Nephron (organoid): Measurements from ENCODE around the gene ITPR1.
"Not testable (repeated sequence)": the region's sequence is repeated elsewhere in the genome, so short reads cannot be mapped to it uniquely, and the experiment has no call there.

Source experiments
- H3K27ac Mint-ChIP-seq, 3 experiments: 2 replicates each; pipeline ENCODE4 v1.8.0; 2020; ENCODE audit warnings: mixed read lengths in 3 of 3, mild to moderate bottlenecking in 2 of 3, moderate library complexity in 1 of 3
- H3K27me3 Mint-ChIP-seq: 2 replicates; pipeline ENCODE4 v1.8.0; 2021; ENCODE audit warnings: low read depth, mild to moderate bottlenecking, moderate library complexity, mixed read lengths
- H3K36me3 Mint-ChIP-seq: 2 replicates; pipeline ENCODE4 v1.8.0; 2020; ENCODE audit warnings: low read depth, mixed read lengths
- H3K4me1 Mint-ChIP-seq: 2 replicates; pipeline ENCODE4 v1.8.0; 2020; ENCODE audit warnings: mixed read lengths
- H3K4me3 Mint-ChIP-seq, 3 experiments: 2 replicates each; pipeline ENCODE4 v1.8.0; 2020; ENCODE audit warnings: mild to moderate bottlenecking in 3 of 3, mixed read lengths in 3 of 3, moderate library complexity in 2 of 3
- H3K9me3 Mint-ChIP-seq: 2 replicates; pipeline ENCODE4 v1.8.0; 2020; ENCODE audit warnings: mixed read lengths
- TF ChIP-seq, protein P1 (sequence below), 3 experiments: fragments of 200-600 bp; sonication (generic); IDR thresholded peaks; one replicate each; pipeline ENCODE4 v1.5.0; 2021; ENCODE audit warnings: antibody characterized with exemption in 3 of 3; ENCODE audit not compliant: unreplicated experiment in 3 of 3

Gene ITPR1

GRCh38 chr3:4758249-4758860 is 265.2 kb downstream of the ITPR1 start:
- Mint-ChIP-seq H3K27me3 (no peaks in the 10 kb centered on the region), H3K4me3 (no peak overlapping the region), H3K27ac (peak overlapping the region; percentile 31 to 91 (median 39)), H3K4me1 (peaks cover 7% of the 10 kb centered on the region), H3K36me3 (peaks cover 81% of the 10 kb centered on the region), H3K9me3 (peaks cover 4% of the 10 kb centered on the region)
- TF ChIP-seq, protein P1, sequence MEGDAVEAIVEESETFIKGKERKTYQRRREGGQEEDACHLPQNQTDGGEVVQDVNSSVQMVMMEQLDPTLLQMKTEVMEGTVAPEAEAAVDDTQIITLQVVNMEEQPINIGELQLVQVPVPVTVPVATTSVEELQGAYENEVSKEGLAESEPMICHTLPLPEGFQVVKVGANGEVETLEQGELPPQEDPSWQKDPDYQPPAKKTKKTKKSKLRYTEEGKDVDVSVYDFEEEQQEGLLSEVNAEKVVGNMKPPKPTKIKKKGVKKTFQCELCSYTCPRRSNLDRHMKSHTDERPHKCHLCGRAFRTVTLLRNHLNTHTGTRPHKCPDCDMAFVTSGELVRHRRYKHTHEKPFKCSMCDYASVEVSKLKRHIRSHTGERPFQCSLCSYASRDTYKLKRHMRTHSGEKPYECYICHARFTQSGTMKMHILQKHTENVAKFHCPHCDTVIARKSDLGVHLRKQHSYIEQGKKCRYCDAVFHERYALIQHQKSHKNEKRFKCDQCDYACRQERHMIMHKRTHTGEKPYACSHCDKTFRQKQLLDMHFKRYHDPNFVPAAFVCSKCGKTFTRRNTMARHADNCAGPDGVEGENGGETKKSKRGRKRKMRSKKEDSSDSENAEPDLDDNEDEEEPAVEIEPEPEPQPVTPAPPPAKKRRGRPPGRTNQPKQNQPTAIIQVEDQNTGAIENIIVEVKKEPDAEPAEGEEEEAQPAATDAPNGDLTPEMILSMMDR (IDR thresholded peaks at IDR 0.05; ENCODE audit: unreplicated experiment in 3 of 3), result no peak

DNA sequence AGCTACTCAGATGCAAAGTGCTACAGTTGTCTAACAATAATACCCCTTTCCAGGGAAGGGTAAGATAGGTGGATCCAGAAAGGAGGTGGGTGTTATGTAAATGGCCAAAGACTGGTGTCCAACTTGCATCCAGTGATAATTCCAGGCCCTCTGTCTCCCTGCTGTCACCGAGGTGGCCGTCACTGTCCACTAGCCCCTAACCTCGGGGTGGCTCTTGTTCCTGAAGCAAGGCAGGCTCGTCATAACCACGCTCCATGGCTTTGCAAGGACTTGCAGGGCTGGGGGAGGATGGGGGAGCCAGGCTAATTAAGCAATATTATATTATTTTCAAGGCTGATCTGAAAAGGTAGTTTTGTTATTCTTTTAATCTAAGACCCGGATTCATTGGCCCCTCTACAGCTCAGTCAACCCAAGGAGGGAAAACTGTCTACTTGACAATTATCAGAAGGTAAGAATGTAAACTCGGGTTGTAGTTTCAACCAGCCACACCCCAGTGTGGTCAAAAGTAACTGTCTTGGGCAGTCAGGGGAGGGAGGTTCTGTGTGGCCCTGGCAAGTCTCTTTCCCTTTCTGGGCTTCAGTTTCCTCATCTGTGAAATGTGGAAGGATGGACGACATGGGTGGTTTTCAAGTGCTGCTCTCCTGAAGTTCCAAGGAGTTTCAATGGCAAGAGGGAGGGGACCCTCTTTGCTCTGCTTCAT is 266.0 kb downstream of the ITPR1 start:
- Mint-ChIP-seq H3K4me3 (no peak overlapping the region), H3K36me3 (peaks cover 82% of the 10 kb centered on the region), H3K9me3 (peaks cover 8% of the 10 kb centered on the region), H3K27ac (peak overlapping the region in 2 of 3 experiments; percentile 48 to 91), H3K4me1 (peaks cover 7% of the 10 kb centered on the region), H3K27me3 (no peaks in the 10 kb centered on the region)
- TF ChIP-seq, protein P1 (IDR thresholded peaks at IDR 0.05; ENCODE audit: unreplicated experiment in 3 of 3), result no peak

- H3K9me3 Mint-ChIP-seq, result peaks cover 13% of the 10 kb centered on the region
- H3K27ac Mint-ChIP-seq, result peak overlapping the region in 2 of 3 experiments; percentile 59 to 72
- TF ChIP-seq, protein P1 (IDR thresholded peaks at IDR 0.05; ENCODE audit: unreplicated experiment in 3 of 3), result no peak
- peaks cover 82% of the 10 kb centered on the region for H3K36me3 Mint-ChIP-seq
- H3K4me1 Mint-ChIP-seq, result peaks cover 7% of the 10 kb centered on the region
- H3K27me3 Mint-ChIP-seq, result no peaks in the 10 kb centered on the region
- H3K4me3 Mint-ChIP-seq, result no peak overlapping the region
Observed at GRCh38 chr3:4759689-4760312, 266.7 kb downstream of the ITPR1 start.

DNA sequence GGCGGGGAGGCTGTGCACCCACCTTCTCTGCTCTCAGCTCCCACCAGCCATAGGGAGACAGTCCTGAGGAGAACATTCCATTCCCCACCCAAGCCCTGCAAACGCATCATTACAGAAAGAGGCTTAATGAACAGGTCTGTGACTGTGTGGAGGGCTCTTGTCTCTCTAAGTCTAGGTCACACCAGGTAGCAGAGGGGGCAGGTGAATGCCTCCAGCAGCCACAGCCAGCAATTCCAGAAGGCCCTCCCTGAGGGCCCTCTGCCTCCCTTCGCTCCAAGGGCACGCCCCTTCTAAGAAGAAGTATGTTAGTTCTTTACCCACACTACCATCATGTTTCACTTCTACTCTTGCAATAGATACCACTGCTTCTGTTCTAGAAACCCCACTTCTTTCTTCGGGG is 268.6 kb downstream of the ITPR1 start:
- Mint-ChIP-seq H3K27ac (peak overlapping the region in 1 of 3 experiments; percentile 15), H3K4me1 (peaks cover 2% of the 10 kb centered on the region), H3K4me3 (no peak overlapping the region), H3K27me3 (no peaks in the 10 kb centered on the region), H3K36me3 (peaks cover 89% of the 10 kb centered on the region), H3K9me3 (peaks cover 27% of the 10 kb centered on the region)
- TF ChIP-seq, protein P1 (IDR thresholded peaks at IDR 0.05; ENCODE audit: unreplicated experiment in 3 of 3), result no peak

- not testable (repeated sequence) for H3K4me3 Mint-ChIP-seq, H3K27ac Mint-ChIP-seq, H3K4me1 Mint-ChIP-seq, H3K27me3 Mint-ChIP-seq
- peaks cover 92% of the 10 kb centered on the region for H3K36me3 Mint-ChIP-seq
- H3K9me3 Mint-ChIP-seq, result peaks cover 27% of the 10 kb centered on the region
Observed at GRCh38 chr3:4762481-4763230, 269.5 kb downstream of the ITPR1 start.
